Natural killer cell (primary cell): Measurements from ENCODE around the gene PDLIM4. TPM values are rescaled to one million over a fixed set of nuclear protein-coding genes. Genes with fewer than 3 reads are reported as not detected.
A peak's percentile ranks its signal among the peaks of the same experiment; 100 is the strongest.

Experiments
- ATAC-seq, 3 donors: fragments of 150-1000 bp in 2 of 3; fragments of 200-7000 bp in 1 of 3; cut with Tn5 transposase; 1 replicate in 1 of 3; 2 replicates in 2 of 3; pipeline ENCODE4 v1.10.0; 2021; ENCODE audit warnings: mild to moderate bottlenecking in 2 of 3, moderate library complexity in 2 of 3
- DNase-seq, 2 donors: peaks; one replicate each; pipeline versions ENCODE4 v3.0.0 to v3.0.0-alpha.2; 2013 to 2021; ENCODE audit warnings: mixed read lengths in 1 of 2
- H3K27ac ChIP-seq: one replicate; pipeline ENCODE4 v1.5.1; 2013; ENCODE audit warnings: mild to moderate bottlenecking, low read length
- H3K27me3 ChIP-seq: one replicate; pipeline ENCODE4 v1.6.1; 2013; ENCODE audit warnings: low read length; ENCODE audit not compliant: control insufficient read depth, insufficient read depth
- H3K36me3 ChIP-seq: one replicate; pipeline ENCODE4 v1.6.1; 2013; ENCODE audit warnings: low read length; ENCODE audit not compliant: control insufficient read depth, insufficient read depth
- H3K4me1 ChIP-seq: one replicate; pipeline ENCODE4 v1.6.1; 2013; ENCODE audit warnings: low read length; ENCODE audit not compliant: control insufficient read depth, insufficient read depth
- H3K4me3 ChIP-seq: one replicate; pipeline ENCODE4 v1.5.1; 2013; ENCODE audit warnings: low read length
- H3K9me3 ChIP-seq: one replicate; pipeline ENCODE4 v1.6.1; 2013; ENCODE audit warnings: low read length; ENCODE audit not compliant: control insufficient read depth, insufficient read depth
- H3K27ac Mint-ChIP-seq, 2 donors: one replicate each; pipeline ENCODE4 v1.8.0; 2022; ENCODE audit warnings: mild to moderate bottlenecking in 2 of 2, mixed read lengths in 2 of 2, moderate library complexity in 1 of 2
- H3K27me3 Mint-ChIP-seq, 2 donors: one replicate each; pipeline ENCODE4 v1.8.0; 2022; ENCODE audit warnings: low read depth in 2 of 2, mixed read lengths in 2 of 2
- H3K36me3 Mint-ChIP-seq: one replicate; pipeline ENCODE4 v1.8.0; 2022; ENCODE audit warnings: mixed read lengths
- H3K4me1 Mint-ChIP-seq, 2 donors: one replicate each; pipeline ENCODE4 v1.8.0; 2022; ENCODE audit warnings: mixed read lengths in 2 of 2
- H3K4me3 Mint-ChIP-seq: one replicate; pipeline ENCODE4 v1.8.0; 2022; ENCODE audit warnings: mild to moderate bottlenecking, moderate library complexity, mixed read lengths
- H3K9me3 Mint-ChIP-seq, 2 donors: one replicate each; pipeline ENCODE4 v1.8.0; 2022; ENCODE audit warnings: mixed read lengths in 2 of 2
- WGBS: methylation state at CpG from one replicate; pipeline ENCODE4 v1.1.7; 2013; ENCODE audit warnings: missing lambda C conversion rate; ENCODE audit not compliant: insufficient coverage; 5-methylcytosine and 5-hydroxymethylcytosine counted together
- intact Hi-C: fragments of 100-400 bp; cut with micrococcal nuclease; formaldehyde crosslinking; loops from one replicate; pipeline ENCODE4 v1.14.2; 2022
- total RNA-seq, 4 donors: library from RNA; stranded (reverse); fragments of 120-200 nt in 1 of 4; gene quantifications; one replicate each; pipeline versions ENCODE4 v1.2.3 to v1.2.4, GENCODE V29; 2013 to 2022
- TF ChIP-seq, protein P1 (sequence below): fragments of 200-600 bp; IDR thresholded peaks from one replicate; pipeline ENCODE4 v1.8.0; 2022; ENCODE audit warnings: antibody characterized with exemption

The PDLIM4 gene
- total RNA-seq, 3 donors from 2014 or later (not counting 1 experiment from before 2014, with no cell fraction given) = not detected

- Histone ChIP-seq H3K27ac (no peak overlapping the region), H3K9me3 (no peaks in the 10 kb centered on the region), H3K4me3 (peak overlapping the region; percentile 7), H3K36me3 (no peaks in the 10 kb centered on the region), H3K27me3 (peaks cover 4% of the 10 kb centered on the region), H3K4me1 (peaks cover 8% of the 10 kb centered on the region)
- intact Hi-C loops = loop anchor here (2.0 kb wide), 1 partner anchor 549 kb away; no protein-coding TSS in a partner anchor
- no peak overlapping the region for H3K27ac Mint-ChIP-seq
- peak in 2 of 3 donors; percentile 38 to 64 for ATAC-seq
- H3K4me3 Mint-ChIP-seq = peak overlapping the region; percentile 80
- peaks cover 0 to 18% of the 10 kb centered on the region in 2 donors for H3K4me1 Mint-ChIP-seq
- no peaks in the 10 kb centered on the region for H3K36me3 Mint-ChIP-seq
- H3K27me3 Mint-ChIP-seq = peaks cover 15 to 23% of the 10 kb centered on the region in 2 donors
- DNase-seq = peak; percentile 15 to 36
- no peaks in the 10 kb centered on the region for H3K9me3 Mint-ChIP-seq
- TF ChIP-seq, protein P1, sequence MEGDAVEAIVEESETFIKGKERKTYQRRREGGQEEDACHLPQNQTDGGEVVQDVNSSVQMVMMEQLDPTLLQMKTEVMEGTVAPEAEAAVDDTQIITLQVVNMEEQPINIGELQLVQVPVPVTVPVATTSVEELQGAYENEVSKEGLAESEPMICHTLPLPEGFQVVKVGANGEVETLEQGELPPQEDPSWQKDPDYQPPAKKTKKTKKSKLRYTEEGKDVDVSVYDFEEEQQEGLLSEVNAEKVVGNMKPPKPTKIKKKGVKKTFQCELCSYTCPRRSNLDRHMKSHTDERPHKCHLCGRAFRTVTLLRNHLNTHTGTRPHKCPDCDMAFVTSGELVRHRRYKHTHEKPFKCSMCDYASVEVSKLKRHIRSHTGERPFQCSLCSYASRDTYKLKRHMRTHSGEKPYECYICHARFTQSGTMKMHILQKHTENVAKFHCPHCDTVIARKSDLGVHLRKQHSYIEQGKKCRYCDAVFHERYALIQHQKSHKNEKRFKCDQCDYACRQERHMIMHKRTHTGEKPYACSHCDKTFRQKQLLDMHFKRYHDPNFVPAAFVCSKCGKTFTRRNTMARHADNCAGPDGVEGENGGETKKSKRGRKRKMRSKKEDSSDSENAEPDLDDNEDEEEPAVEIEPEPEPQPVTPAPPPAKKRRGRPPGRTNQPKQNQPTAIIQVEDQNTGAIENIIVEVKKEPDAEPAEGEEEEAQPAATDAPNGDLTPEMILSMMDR = no peak
- WGBS = 64% methylated on average over 77 of the region's 77 CpGs
These were observed 14.1 kb downstream of the PDLIM4 start for GRCh38 chr5:132271251-132272246.

DNA sequence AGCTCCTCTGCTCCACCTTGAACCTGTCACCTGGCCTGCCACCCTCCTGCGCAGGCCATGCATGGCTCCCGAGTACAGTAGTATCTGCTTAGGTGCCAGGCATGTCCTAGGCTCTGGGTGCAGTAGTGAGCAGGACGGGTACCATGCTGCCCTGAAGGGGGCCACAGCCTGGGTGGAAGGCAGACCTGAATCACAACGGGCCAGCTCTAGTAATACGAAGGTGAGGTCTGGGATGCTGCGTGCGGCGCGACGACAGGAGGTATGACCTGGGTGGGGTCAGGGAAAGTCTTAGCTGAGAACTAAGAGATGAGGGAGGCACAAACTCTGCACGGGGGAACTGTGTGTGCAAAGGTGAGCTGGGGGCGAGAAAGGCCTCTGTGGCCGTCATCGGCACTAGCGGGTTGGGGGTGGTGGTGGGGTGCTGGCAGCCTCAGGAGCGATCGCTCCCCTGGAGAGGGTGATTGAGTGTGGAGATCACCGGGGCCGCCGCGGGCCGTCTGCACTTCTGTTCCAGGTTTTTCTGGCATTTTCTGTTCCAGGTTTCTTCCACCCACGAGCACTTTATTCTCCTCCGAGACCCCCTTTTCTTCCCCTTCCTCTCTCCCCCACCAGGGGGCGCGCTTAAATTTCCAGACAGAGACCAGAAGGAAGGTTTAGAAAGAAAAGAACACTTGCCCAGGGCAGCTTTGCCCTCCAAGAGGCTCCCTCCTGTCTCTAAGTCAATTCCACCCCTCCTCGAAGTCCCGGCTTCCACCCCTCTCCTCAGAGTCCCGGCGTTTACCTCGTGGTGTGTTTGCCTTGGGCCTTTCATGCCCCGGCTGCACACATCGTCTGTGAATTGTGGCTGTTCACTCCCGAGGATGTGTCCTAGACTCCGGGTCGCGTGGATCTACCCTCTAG, 15.1 kb downstream of the PDLIM4 start:
- H3K27ac Mint-ChIP-seq = no peak overlapping the region
- intact Hi-C loops = loop anchor here (2.0 kb wide), 1 partner anchor 548 kb away; no protein-coding TSS in a partner anchor

GRCh38 chr5:132273631-132274030, 16.1 kb downstream of the PDLIM4 start:
- DNase-seq = no peak
- H3K4me1 Mint-ChIP-seq = peaks cover 0 to 18% of the 10 kb centered on the region in 2 donors
- H3K9me3 Mint-ChIP-seq = no peaks in the 10 kb centered on the region
- Histone ChIP-seq H3K4me3 (no peak overlapping the region), H3K27me3 (peaks cover 4% of the 10 kb centered on the region), H3K9me3 (no peaks in the 10 kb centered on the region), H3K4me1 (peaks cover 8% of the 10 kb centered on the region), H3K36me3 (no peaks in the 10 kb centered on the region), H3K27ac (no peak overlapping the region)
- intact Hi-C loops = loop anchor here (2.0 kb wide), 1 partner anchor 547 kb away; no protein-coding TSS in a partner anchor
- no peak for ATAC-seq
- H3K27me3 Mint-ChIP-seq = peaks cover 15 to 23% of the 10 kb centered on the region in 2 donors
- no peak overlapping the region for H3K27ac Mint-ChIP-seq
- 100% methylated on average over 1 of the region's 2 CpGs for WGBS
- H3K36me3 Mint-ChIP-seq = no peaks in the 10 kb centered on the region
- no peak overlapping the region for H3K4me3 Mint-ChIP-seq
- TF ChIP-seq, protein P1 = no peak

More for the DNA sequence above, 15.1 kb downstream of the PDLIM4 start:
- H3K27ac ChIP-seq = no peak overlapping the region
- H3K4me3 ChIP-seq = no peak overlapping the region
- no peaks in the 10 kb centered on the region for H3K9me3 ChIP-seq
- TF ChIP-seq, protein P1 = peak; percentile 70
- ATAC-seq (peak in 2 of 3 donors; percentile 55 to 59), DNase-seq (peak; percentile 52 to 72)
- Mint-ChIP-seq H3K4me3 (peak overlapping the region; percentile 56), H3K36me3 (no peaks in the 10 kb centered on the region), H3K9me3 (no peaks in the 10 kb centered on the region), H3K4me1 (peaks cover 0 to 18% of the 10 kb centered on the region in 2 donors), H3K27me3 (peaks cover 15 to 23% of the 10 kb centered on the region in 2 donors)
- H3K4me1 ChIP-seq = peaks cover 8% of the 10 kb centered on the region
- 60% methylated on average over 37 of the region's 37 CpGs for WGBS
- no peaks in the 10 kb centered on the region for H3K36me3 ChIP-seq
- H3K27me3 ChIP-seq = peaks cover 4% of the 10 kb centered on the region
